GM20000 (cell line): ENCODE results near the gene PDGFB.

Source experiments
- DNase-seq: peaks from one replicate; pipeline ENCODE4 v3.0.0; 2012; ENCODE audit warnings: low spot score
- CTCF ChIP-seq: IDR thresholded peaks from 2 replicates; pipeline ENCODE4 v1.5.1; 2012; ENCODE audit warnings: mild to moderate bottlenecking, control low read depth; ENCODE audit errors: extremely low read depth, missing control alignments

The PDGFB gene

GRCh38 chr22:39275814-39276439 is 31.1 kb upstream of the PDGFB start:
- DNase-seq: no peak
- no peak for TF ChIP-seq CTCF

GRCh38 chr22:39273950-39274887 is 29.4 kb upstream of the PDGFB start:
- no peak for DNase-seq
- TF ChIP-seq CTCF: no peak

- DNase-seq: no peak
- TF ChIP-seq CTCF: no peak
Measured at GRCh38 chr22:39270792-39271191, 26.0 kb upstream of the PDGFB start.

- no peak for DNase-seq
- no peak for TF ChIP-seq CTCF
Measured at GRCh38 chr22:39270280-39270679, 25.5 kb upstream of the PDGFB start.

- no peak for TF ChIP-seq CTCF
- DNase-seq: no peak
Measured at GRCh38 chr22:39269095-39269790, 24.5 kb upstream of the PDGFB start.

- DNase-seq: no peak
- TF ChIP-seq CTCF: no peak
Measured at GRCh38 chr22:39268645-39269044, 23.9 kb upstream of the PDGFB start.

- no peak for DNase-seq
- TF ChIP-seq CTCF: no peak
Measured at GRCh38 chr22:39267974-39268373, 23.2 kb upstream of the PDGFB start.
